ENCODE results near the gene ERC2. TPM values are rescaled to one million over a fixed set of nuclear protein-coding genes. Genes with fewer than 3 reads are reported as not detected.

ERC2 gene
- polyA plus RNA-seq, 2 of the 4 experiments (the other 2 are of a cell fraction) = 0.16 TPM; not detected in 1

- DNase-seq (ENCODE audit: low read depth in 1 of 2, low spot score in 1 of 2) = no peak
- ChIA-PET CTCF (no interaction called here), POLR2A (no interaction called here)
- Histone ChIP-seq H3K27ac (no peak overlapping the region), H3K4me3 (no peak overlapping the region), H3K4me1 (no peaks in the 10 kb centered on the region), H3K4me2 (no peak overlapping the region), H3K9me3 (no peaks in the 10 kb centered on the region)
- TF ChIP-seq RNF2 (IDR thresholded peaks at IDR 0.05; ENCODE audit: borderline replicate concordance, low read depth) = no peak
- TF ChIP-seq SMC3 (IDR thresholded peaks at IDR 0.05) = no peak
- ATAC-seq = no peak
- no peak for FAIRE-seq
- WGBS (ENCODE audit: missing lambda C conversion rate) = 52% methylated on average over 6 of the region's 6 CpGs
Observed at GRCh38 chr3:55607844-55608243, 860.4 kb downstream of the ERC2 start.

- ATAC-seq (no peak), DNase-seq (ENCODE audit: low read depth in 1 of 2, low spot score in 1 of 2) (no peak), FAIRE-seq (no peak)
- Histone ChIP-seq H3K4me2 (no peak overlapping the region), H3K4me1 (no peaks in the 10 kb centered on the region), H3K9me3 (no peaks in the 10 kb centered on the region), H3K4me3 (no peak overlapping the region), H3K27ac (no peak overlapping the region)
- WGBS (ENCODE audit: missing lambda C conversion rate) = 35% methylated on average over 4 of the region's 5 CpGs
- POLR2A ChIA-PET = no interaction called here
- CTCF ChIA-PET = no interaction called here
- no peak for TF ChIP-seq KDM5A (IDR thresholded peaks at IDR 0.05)
- TF ChIP-seq ZC3H11A (IDR thresholded peaks at IDR 0.05) = no peak
- TF ChIP-seq JUN (IDR thresholded peaks at IDR 0.05) = no peak
- TF ChIP-seq SMC3 (IDR thresholded peaks at IDR 0.05) = no peak
- no peak for TF ChIP-seq EP300 (IDR thresholded peaks at IDR 0.05)
Observed at GRCh38 chr3:55607175-55607574, 861.1 kb downstream of the ERC2 start.

- no peaks in the 10 kb centered on the region for H3K9me3 ChIP-seq
- POLR2A ChIA-PET = no interaction called here
- FAIRE-seq (no peak), DNase-seq (ENCODE audit: low read depth in 1 of 2, low spot score in 1 of 2) (no peak), ATAC-seq (no peak)
- TF ChIP-seq CEBPB (IDR thresholded peaks at IDR 0.05) (no peak), MYC (IDR thresholded peaks at IDR 0.05; ENCODE audit: borderline replicate concordance, low read length) (no peak)
- H3K4me3 ChIP-seq = no peak overlapping the region
- 28% methylated on average over 4 of the region's 4 CpGs for WGBS (ENCODE audit: missing lambda C conversion rate)
- H3K4me2 ChIP-seq = no peak overlapping the region
- H3K27ac ChIP-seq = no peak overlapping the region
- CTCF ChIA-PET = no interaction called here
- H3K4me1 ChIP-seq = no peaks in the 10 kb centered on the region
Observed at GRCh38 chr3:55605443-55606236, 862.6 kb downstream of the ERC2 start.

- H3K4me2 ChIP-seq = no peak overlapping the region
- POLR2A ChIA-PET = no interaction called here
- no peak overlapping the region for H3K4me3 ChIP-seq
- FAIRE-seq = no peak
- no peak for DNase-seq (ENCODE audit: low read depth in 1 of 2, low spot score in 1 of 2)
- CTCF ChIA-PET = no interaction called here
- TF ChIP-seq CBX8 (IDR thresholded peaks at IDR 0.05) (no peak), POLR2AphosphoS2 (conservative IDR thresholded peaks at IDR 0.05; ENCODE audit: low read length) (no peak), RARB (CRISPR knock-in tag; IDR thresholded peaks at IDR 0.05) (no peak), RFX5 (IDR thresholded peaks at IDR 0.05) (no peak), RNF2 (IDR thresholded peaks at IDR 0.05; ENCODE audit: borderline replicate concordance, low read depth) (no peak), HOXA7 (CRISPR knock-in tag; IDR thresholded peaks at IDR 0.05) (no peak), REST (IDR thresholded peaks at IDR 0.05) (no peak), FOSL2 (IDR thresholded peaks at IDR 0.05) (no peak), FOSL2 (CRISPR knock-in tag; IDR thresholded peaks at IDR 0.05) (no peak), NR3C1 (IDR thresholded peaks at IDR 0.05) (no peak), HOXB5 (CRISPR knock-in tag; IDR thresholded peaks at IDR 0.05) (no peak), E2F6 (IDR thresholded peaks at IDR 0.05; ENCODE audit: borderline replicate concordance, low read depth) (no peak), RAD21 (conservative IDR thresholded peaks at IDR 0.05 in 1 of 2, IDR thresholded peaks at IDR 0.05 in 1 of 2) (no peak)
- 71% methylated on average over 4 of the region's 4 CpGs for WGBS (ENCODE audit: missing lambda C conversion rate)
- H3K9me3 ChIP-seq = no peaks in the 10 kb centered on the region
- no peaks in the 10 kb centered on the region for H3K4me1 ChIP-seq
- H3K27ac ChIP-seq = no peak overlapping the region
- no peak for ATAC-seq
Observed at GRCh38 chr3:55604846-55605245, 863.4 kb downstream of the ERC2 start.
